NT2/D1 (cell line): Measurements from ENCODE around the gene MYL12A.

ENCODE experiments used
- YY1 ChIP-seq: IDR thresholded peaks from 2 replicates; pipeline ENCODE4 v1.6.1; 2011; ENCODE audit not compliant: insufficient read length, insufficient read depth
- ZNF274 ChIP-seq: IDR thresholded peaks from 2 replicates; pipeline ENCODE4 v1.6.1; 2011; ENCODE audit warnings: mild to moderate bottlenecking, low read depth, low read length

- TF ChIP-seq ZNF274 (no peak), YY1 (no peak)
These were observed 57.8 kb downstream of the MYL12A start for GRCh38 chr18:3305354-3305762.
